Measurements from ENCODE around the gene IDH2. TPM values are rescaled to one million over a fixed set of nuclear protein-coding genes. Genes with fewer than 3 reads are reported as not detected.
"Not testable (repeated sequence)": the region's sequence is repeated elsewhere in the genome, so short reads cannot be mapped to it uniquely, and the experiment has no call there.

IDH2 gene
- total RNA-seq, result 59.2 and 135 TPM in 2 replicates

- peak; percentile 37 for DNase-seq (ENCODE audit: low read depth, low spot score)
Observed at GRCh38 chr15:90101969-90102890, at the start of gene IDH2. TSS of gene IDH2 (minus strand) at chr15:90102468. CDS start at chr15:90102390, 78 bp downstream.

GRCh38 chr15:90150551-90150950 lies 48.3 kb upstream of the IDH2 start:
- not testable (repeated sequence) for DNase-seq (ENCODE audit: low read depth, low spot score)

- DNase-seq (ENCODE audit: low read depth, low spot score), result no peak
Observed at GRCh38 chr15:90149609-90150340, 47.5 kb upstream of the IDH2 start.

DNA sequence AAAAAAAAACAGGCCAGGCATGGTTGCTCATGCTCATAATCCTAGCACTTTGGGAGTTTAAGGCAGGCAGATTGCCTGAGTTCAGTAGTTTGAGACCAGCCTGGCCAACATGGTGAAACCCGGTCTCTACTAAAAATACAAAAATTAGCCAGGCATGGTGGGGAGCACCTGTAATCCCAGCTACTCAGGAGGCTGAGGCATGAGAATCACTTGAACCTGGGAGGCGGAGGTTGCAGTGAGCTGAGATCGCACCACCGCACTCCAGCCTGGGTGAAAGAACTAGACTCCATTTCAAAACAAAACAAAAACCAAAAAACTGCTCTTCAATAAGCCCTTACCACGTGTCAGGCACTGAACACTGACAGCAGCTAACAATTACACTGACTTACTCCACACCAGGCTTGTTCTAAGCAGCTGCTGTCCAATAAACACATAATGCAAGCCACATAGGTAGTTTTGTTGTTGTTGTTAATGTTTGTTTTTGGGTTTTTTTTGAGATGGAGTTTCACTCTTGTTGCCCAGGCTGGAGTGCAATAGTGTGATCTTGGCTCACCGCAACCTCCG lies 44.0 kb upstream of the IDH2 start:
- DNase-seq (ENCODE audit: low read depth, low spot score), result not testable (repeated sequence)

- no peak for DNase-seq (ENCODE audit: low read depth, low spot score)
Observed at GRCh38 chr15:90145761-90146160, 43.5 kb upstream of the IDH2 start.

DNA sequence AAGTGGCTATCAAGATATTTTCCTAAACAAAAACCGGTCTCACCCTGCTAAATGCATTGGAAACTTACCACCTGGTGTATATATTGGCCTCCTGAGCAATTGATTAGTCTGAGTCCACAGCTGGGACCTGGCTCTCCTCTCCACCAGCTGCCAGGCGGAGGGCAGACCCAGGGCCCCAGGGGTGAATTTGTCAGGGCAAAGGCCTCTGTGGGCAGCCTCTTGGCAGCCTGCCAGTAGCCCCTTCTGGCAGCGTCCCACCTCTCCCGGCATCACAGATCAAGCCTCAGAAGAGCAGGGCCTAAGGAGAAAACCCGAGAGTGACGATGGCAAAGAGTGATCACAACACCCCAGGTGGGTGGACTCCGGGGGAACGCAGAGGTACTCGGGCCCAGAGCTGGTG lies 43.0 kb upstream of the IDH2 start:
- no peak for DNase-seq (ENCODE audit: low read depth, low spot score)

DNA sequence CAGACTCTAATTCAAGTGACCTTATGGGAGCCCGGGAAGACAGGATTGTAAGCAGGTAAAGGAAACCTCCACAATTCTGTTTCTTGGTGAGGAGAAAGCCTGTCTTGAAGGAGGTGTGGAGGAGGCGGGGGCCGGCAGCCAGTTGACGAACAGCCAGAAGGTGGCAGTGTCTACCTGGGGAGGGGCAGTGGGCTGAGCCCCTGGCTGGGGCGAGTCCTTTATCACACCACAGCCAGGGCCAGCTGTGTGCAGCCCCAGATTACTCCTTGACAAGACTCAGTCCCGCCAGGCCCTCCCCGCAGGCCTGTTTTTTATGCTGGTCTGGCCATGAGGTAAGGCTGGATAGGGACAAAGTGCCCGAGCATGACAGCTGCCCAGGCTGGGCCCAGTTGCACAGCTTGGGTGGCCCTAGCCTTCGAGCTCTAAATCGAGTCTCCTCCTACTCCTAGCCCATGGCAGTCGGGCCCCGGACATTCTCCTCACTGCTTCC lies 40.9 kb upstream of the IDH2 start:
- no peak for DNase-seq (ENCODE audit: low read depth, low spot score)

GRCh38 chr15:90142216-90143165 lies 40.2 kb upstream of the IDH2 start:
- no peak for DNase-seq (ENCODE audit: low read depth, low spot score)

DNA sequence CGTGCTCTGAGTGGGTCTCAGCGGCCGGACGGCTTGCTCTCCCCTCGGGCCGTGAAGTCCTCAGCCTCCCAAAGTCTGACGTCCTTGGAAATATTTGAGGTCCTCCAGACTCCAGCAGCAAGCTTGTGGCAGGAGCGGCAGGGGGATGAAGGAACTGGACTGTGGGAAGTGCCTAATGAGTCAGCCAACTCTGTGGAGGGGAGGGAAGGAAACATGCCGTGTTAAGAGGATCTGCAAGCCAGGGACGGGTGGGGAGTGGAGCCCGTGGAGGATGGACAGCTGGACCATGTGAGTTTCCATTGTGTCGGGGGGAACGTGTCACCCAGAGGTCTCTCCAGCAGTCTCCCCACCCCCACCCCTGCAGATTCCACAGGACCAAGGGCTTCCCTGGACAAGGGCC lies 39.4 kb upstream of the IDH2 start:
- peak; percentile 24 for DNase-seq (ENCODE audit: low read depth, low spot score)

DNA sequence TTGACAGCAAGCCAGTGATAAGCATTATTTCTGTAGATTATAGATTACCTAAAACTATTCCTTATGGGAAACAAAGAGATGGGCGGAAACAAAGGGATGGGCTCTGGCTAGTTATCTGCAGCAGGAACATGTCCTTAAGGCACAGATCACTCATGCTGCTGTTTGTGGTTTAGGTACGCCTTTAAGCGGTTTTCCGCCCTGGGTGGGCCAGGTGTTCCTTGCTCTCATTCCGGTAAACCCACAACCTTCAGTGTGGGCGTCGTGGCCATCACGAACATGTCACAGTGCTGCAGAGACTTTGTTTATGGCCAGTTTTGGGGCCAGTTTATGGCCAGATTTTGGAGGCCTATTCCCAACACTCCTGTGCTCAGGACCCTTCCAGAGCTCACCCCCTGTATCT lies 37.3 kb upstream of the IDH2 start:
- not testable (repeated sequence) for DNase-seq (ENCODE audit: low read depth, low spot score)

GRCh38 chr15:90138071-90138833 lies 36.0 kb upstream of the IDH2 start:
- DNase-seq (ENCODE audit: low read depth, low spot score), result no peak

- DNase-seq (ENCODE audit: low read depth, low spot score), result no peak
Observed at GRCh38 chr15:90132437-90132836, 30.2 kb upstream of the IDH2 start.

- DNase-seq (ENCODE audit: low read depth, low spot score), result no peak
Observed at GRCh38 chr15:90131848-90132247, 29.6 kb upstream of the IDH2 start.

DNA sequence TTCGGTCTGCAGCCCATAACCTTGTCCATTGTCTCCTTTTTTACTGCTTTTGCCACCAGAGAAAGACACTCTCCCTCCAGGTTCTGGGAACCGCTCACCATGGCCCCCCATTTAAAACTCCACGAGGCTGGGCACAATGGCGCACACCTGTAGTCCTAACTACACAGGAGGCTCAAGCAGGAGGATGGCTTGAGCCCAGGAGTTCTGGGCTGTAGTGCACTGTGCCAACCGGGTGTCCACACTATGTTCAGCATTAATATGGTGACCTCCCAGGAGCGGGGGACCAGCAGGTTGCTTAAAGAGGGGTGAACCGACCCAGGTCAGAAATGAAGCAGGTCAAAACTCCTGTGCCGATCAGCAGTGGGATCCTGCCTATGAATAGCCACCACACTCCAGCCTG lies 28.0 kb upstream of the IDH2 start:
- DNase-seq (ENCODE audit: low read depth, low spot score), result no peak

DNA sequence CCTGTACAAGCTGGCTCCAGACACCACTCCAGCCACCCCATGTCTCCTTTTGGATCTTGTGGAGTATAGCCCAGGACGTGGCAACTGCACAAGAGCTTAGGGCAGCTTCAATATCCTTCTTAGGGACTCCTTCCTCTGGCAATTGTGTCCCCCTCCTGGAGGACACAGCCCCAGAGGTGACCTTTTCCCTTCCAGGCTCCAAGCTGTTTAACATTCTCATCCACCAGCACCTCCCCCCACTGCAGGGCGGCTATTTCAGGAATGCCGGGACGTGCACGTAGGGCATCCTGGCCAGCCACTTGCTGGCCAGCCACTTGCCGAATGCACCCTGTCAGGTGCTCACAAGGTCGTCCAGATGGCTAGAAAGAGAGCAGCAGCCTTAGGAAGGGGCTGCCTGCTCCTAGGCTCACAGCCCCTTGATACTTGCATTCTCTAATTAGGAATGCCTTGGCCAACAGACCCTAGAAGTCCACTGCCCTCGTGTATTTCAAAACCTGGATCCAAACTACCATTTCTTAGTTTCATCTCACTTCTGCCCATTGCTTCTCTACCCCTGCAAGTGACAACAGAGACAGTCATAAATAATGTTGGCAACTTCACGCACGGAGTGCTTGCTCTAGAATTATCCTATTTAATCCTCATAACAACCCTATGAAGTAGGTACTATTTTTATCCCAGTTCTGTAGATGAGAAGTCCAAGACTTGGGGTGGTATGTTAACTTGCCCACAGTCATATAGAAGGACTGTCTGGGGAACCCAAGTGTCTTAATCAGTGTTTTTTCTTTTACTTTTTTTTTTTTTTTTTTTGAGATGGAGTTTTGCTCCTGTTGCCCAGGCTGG lies 24.5 kb upstream of the IDH2 start:
- DNase-seq (ENCODE audit: low read depth, low spot score), result no peak

- no peak for DNase-seq (ENCODE audit: low read depth, low spot score)
Observed at GRCh38 chr15:90126022-90126421, 23.8 kb upstream of the IDH2 start.

GRCh38 chr15:90124507-90124906 lies 22.2 kb upstream of the IDH2 start:
- DNase-seq (ENCODE audit: low read depth, low spot score), result no peak

GRCh38 chr15:90121086-90121485 lies 18.8 kb upstream of the IDH2 start:
- no peak for DNase-seq (ENCODE audit: low read depth, low spot score)

- no peak for DNase-seq (ENCODE audit: low read depth, low spot score)
Observed at GRCh38 chr15:90119367-90119766, 17.1 kb upstream of the IDH2 start.

Data from pulmonary artery endothelial cell (primary cell).